GM15510 (cell line): ENCODE results near the gene STARD10.

Source experiments
- POLR2A ChIP-seq: IDR thresholded peaks from 3 replicates; pipeline ENCODE4 v1.6.1; 2011; ENCODE audit warnings: borderline replicate concordance; ENCODE audit not compliant: insufficient read length; ENCODE audit errors: extremely low read depth

The STARD10 gene

DNA sequence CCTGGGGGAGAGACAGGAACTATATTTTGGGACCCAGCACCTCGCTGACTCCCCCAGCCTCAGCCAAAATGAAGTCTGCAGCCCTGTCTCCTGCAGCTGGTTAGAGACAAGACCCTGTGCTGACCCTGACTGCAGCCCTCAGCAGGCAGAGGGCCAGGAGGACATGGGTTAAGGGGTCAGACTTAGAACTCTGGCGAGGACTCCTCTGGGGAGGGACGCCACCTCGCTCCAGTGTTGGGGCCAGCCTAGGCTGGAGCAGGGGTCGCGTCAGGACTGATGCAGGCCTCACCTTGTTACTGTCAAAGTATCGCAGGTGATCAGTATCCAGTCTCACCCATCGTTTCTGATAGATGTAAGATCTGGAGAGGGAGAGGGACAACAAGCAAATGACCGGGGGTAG lies 82.7 kb downstream of the STARD10 start:
- TF ChIP-seq POLR2A, result no peak

DNA sequence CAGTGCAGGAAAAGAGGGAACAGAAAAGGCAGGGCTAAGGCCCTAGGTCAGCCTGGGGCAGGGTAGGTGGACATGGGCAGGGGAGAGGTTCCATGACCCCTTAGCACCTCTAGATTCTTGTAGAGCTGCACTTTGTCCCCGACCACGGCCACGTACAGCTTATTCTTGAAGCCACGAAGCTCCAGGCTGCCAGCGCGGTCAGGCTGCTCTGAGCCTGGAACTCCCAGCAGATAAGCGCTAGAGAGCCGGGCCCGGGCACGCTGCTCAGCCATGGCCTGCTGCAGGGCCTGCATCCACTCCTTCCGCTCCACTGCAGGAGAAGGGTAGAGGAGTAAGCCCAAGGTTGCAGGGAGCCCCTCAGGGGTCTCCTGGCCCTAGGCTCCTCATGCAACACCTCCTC lies 83.6 kb downstream of the STARD10 start:
- no peak for TF ChIP-seq POLR2A

GRCh38 chr11:72709478-72710238 lies 84.2 kb downstream of the STARD10 start:
- TF ChIP-seq POLR2A, result no peak

GRCh38 chr11:72707032-72707431 lies 86.8 kb downstream of the STARD10 start:
- TF ChIP-seq POLR2A, result no peak

- no peak for TF ChIP-seq POLR2A
Observed at GRCh38 chr11:72706579-72706978, 87.3 kb downstream of the STARD10 start.

- TF ChIP-seq POLR2A, result no peak
Observed at GRCh38 chr11:72705442-72706365, 88.1 kb downstream of the STARD10 start.

GRCh38 chr11:72704783-72705265 lies 89.0 kb downstream of the STARD10 start:
- TF ChIP-seq POLR2A, result no peak
